Fibroblast of villous mesenchyme (primary cell): ENCODE measurements around the gene PRDM2. TPM values are rescaled to one million over a fixed set of nuclear protein-coding genes. Genes with fewer than 3 reads are reported as not detected.

Experiments
- DNase-seq: peaks from one replicate; pipeline ENCODE4 v3.0.0-alpha.2; 2010; ENCODE audit warnings: low read depth
- H3K4me3 ChIP-seq: 2 replicates; pipeline ENCODE4 v1.5.1; 2011; ENCODE audit warnings: low read depth, mild to moderate bottlenecking, low read length
- total RNA-seq: library from RNA; depleted of rRNA; stranded (reverse); fragments of >200 nt; gene quantifications from 2 replicates; pipeline ENCODE4 v1.2.3, GENCODE V29; 2012
- TF ChIP-seq, protein P1 (sequence below): IDR thresholded peaks from 2 replicates; pipeline ENCODE4 v1.5.1; 2012; ENCODE audit warnings: low read depth, mild to moderate bottlenecking, low read length; ENCODE audit not compliant: insufficient read depth

Gene PRDM2
- total RNA-seq, 1 donor: 19.9 TPM

DNA sequence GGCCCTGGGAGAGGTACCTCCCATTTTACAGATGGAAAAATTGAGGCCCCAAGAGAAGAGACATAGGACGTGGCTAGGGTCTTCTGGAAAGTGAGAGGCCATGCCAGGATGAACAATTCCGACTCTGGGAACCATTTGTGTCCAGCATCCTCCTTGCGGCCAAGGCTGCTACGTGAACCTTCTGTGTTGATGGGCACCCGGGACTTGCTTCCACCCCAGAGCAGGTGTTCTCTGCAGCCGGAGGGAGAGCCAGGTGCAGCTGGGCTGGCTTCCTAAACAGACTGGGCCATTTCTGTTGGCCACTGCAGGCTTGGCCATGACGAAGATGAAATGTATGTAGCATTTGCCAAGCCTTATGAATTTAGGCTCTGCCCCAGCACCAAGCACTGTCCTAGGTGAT is 118.9 kb downstream of the PRDM2 start:
- DNase-seq: no peak
- H3K4me3 ChIP-seq: no peak overlapping the region
- TF ChIP-seq, protein P1, sequence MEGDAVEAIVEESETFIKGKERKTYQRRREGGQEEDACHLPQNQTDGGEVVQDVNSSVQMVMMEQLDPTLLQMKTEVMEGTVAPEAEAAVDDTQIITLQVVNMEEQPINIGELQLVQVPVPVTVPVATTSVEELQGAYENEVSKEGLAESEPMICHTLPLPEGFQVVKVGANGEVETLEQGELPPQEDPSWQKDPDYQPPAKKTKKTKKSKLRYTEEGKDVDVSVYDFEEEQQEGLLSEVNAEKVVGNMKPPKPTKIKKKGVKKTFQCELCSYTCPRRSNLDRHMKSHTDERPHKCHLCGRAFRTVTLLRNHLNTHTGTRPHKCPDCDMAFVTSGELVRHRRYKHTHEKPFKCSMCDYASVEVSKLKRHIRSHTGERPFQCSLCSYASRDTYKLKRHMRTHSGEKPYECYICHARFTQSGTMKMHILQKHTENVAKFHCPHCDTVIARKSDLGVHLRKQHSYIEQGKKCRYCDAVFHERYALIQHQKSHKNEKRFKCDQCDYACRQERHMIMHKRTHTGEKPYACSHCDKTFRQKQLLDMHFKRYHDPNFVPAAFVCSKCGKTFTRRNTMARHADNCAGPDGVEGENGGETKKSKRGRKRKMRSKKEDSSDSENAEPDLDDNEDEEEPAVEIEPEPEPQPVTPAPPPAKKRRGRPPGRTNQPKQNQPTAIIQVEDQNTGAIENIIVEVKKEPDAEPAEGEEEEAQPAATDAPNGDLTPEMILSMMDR: no peak

DNA sequence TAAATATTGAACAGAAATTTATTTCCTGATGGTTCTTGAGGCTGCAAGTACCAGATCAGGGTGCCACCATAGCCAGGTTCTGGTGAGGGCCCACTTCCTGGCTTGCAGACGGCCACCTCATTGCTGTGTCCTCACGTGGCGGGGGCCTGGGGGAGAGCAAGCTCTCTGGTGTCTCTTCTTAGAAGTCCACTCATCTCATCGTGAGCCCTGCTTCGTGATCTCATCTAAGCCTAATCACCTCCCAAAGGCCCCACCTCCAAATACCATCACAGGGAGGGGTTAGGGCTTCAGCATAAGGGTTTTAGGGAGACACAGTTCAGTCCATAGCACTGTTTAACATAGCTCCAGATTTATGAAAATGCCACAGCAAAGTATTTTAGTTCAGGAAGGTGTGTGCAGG is 119.7 kb downstream of the PRDM2 start:
- TF ChIP-seq, protein P1: no peak
- DNase-seq: no peak
- no peak overlapping the region for H3K4me3 ChIP-seq

DNA sequence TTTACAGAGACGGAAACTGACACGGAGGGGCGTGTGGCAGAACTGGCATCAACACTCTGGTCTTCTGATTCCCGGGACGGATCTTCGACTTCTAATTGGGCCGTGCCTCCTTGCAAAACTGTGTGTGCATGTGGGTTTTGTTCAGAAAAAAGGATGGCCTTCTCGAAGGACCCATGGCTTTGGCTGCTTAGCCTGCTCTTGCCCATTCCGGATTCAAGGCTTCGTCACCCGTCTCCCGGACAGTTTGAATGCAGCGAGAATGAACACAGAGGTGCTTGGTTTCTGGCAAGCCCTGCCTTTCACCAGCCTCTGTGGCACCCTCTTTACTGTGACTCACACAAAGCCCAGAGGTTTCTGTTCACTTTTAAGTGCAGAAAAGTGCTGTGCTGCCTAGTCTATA is 120.1 kb downstream of the PRDM2 start:
- DNase-seq: no peak
- no peak overlapping the region for H3K4me3 ChIP-seq
- TF ChIP-seq, protein P1: no peak

DNA sequence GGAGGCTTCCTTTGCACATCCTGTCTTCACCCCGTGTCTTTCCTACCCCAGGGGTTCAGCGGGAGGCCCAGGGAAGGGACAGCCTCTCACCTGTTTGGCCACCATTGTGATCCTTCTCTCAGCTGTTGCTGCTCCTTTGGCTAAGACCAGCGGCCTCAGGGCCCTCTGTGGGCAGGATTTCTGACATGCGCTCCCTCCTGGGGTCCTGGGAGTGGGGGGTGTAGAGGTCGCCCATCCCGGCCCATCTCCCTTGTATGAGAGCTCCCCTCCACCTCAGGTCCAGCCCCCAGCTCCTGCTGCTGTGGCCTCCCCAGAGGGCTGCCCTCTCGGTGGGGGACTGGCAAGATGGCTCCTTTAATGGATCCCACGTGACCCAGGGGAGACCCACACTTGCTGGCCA is 120.5 kb downstream of the PRDM2 start:
- H3K4me3 ChIP-seq: no peak overlapping the region
- DNase-seq: no peak
- TF ChIP-seq, protein P1: no peak

DNA sequence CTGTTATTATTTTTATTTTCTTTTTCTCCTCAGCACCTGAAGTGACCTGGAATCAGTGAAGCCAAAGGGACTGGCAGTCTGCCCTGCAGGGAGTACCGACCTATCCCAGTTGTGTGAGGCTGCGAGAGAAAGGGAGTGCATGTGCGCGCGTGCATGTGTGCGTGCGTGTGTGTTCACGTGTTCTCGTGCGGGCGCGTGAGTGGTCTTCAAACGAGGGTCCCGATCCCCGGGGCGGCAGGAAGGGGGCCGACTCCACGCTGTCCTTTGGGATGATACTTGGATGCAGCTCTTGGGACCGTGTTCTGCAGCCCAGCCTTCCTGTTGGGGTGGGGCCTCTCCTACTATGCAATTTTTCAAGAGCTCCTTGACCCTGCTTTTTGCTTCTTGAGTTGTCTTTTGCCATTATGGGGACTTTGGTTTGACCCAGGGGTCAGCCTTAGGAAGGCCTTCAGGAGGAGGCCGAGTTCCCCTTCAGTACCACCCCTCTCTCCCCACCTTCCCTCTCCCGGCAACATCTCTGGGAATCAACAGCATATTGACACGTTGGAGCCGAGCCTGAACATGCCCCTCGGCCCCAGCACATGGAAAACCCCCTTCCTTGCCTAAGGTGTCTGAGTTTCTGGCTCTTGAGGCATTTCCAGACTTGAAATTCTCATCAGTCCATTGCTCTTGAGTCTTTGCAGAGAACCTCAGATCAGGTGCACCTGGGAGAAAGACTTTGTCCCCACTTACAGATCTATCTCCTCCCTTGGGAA is 123.3 kb downstream of the PRDM2 start:
- TF ChIP-seq, protein P1: no peak
- H3K4me3 ChIP-seq: no peak overlapping the region
- no peak for DNase-seq

DNA sequence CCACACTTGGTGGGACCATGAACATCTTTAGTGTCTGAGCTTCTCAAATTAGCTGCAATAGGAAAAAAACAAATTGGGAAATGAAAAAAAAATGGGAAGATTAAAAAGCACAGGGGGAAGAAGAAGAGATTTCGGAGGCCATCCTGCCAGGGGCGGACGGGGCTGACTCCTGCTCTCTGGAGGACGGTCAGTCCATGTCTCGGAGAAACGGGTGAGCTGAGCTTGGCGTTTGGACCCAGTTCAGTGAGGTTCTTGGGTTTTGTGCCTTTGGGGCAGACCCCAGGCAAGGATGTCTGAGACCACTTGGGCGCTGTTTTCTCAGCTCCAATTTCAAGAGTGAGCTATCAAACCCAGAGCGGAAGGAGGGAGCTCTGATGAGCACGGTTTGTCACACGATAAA is 123.9 kb downstream of the PRDM2 start:
- TF ChIP-seq, protein P1: no peak
- no peak overlapping the region for H3K4me3 ChIP-seq
- DNase-seq: no peak

DNA sequence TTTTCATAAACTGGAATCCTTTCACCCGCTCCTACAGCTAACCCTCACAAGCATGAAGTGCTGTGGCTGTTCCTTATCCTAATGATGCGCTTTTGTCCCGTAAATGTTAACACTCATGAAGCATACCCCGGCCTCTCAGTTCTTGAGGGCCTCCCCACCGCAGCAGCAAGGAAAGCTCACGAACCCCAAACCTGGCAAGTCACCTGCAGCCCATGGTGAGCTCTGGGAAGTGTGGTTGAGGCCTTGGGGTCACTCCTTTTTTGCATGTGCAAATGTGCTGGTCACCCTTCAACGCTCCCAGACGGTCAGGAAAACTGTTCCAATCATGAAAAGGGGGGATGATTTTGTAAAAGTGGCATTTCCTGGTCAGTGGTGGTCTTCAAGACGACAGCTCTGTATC is 124.6 kb downstream of the PRDM2 start:
- no peak for DNase-seq
- no peak overlapping the region for H3K4me3 ChIP-seq
- TF ChIP-seq, protein P1: no peak
